Sigmoid colon (tissue), 7 donors: ENCODE results near the gene COPB1. TPM values are rescaled to one million over a fixed set of nuclear protein-coding genes. Genes with fewer than 3 reads are reported as not detected.

Experiments
- DNase-seq: peaks from one replicate; pipeline ENCODE4 v3.0.0-alpha.2; 2019
- H3K27ac ChIP-seq, 4 donors: fragments of 200-600 bp; sonication (generic); one replicate each; pipeline ENCODE4 v1.5.1; 2016 to 2019; ENCODE audit warnings: mild to moderate bottlenecking in 1 of 4
- H3K27me3 ChIP-seq, 3 donors: fragments of 200-600 bp; sonication (generic); one replicate each; pipeline ENCODE4 v1.5.1; 2019; ENCODE audit warnings: mild to moderate bottlenecking in 1 of 3
- H3K36me3 ChIP-seq, 4 donors: fragments of 200-600 bp; sonication (generic); one replicate each; pipeline ENCODE4 v1.5.1; 2016 to 2019
- H3K4me1 ChIP-seq, 4 donors: fragments of 200-600 bp; sonication (generic); one replicate each; pipeline ENCODE4 v1.5.1; 2017 to 2019
- H3K4me3 ChIP-seq, 4 donors: fragments of 200-600 bp; sonication (generic); one replicate each; pipeline ENCODE4 v1.5.1; 2017 to 2019; ENCODE audit warnings: mild to moderate bottlenecking in 2 of 4, moderate library complexity in 1 of 4
- H3K9me3 ChIP-seq, 4 donors: fragments of 200-600 bp in 3 of 4; sonication (generic) in 3 of 4; one replicate each; pipeline versions ENCODE4 v1.5.1 to v1.6.1; 2013 to 2019
- CTCF ChIP-seq, 4 experiments: fragments of 450-650 bp in 3 of 4; fragments of 200-600 bp in 1 of 4; IDR thresholded peaks; one replicate each; pipeline ENCODE4 v1.5.1; 2016 to 2019; ENCODE audit warnings: antibody characterized with exemption in 4 of 4, mild to moderate bottlenecking in 3 of 4, moderate library complexity in 2 of 4
- EP300 ChIP-seq, 4 donors: sonication (generic); formaldehyde crosslinking; IDR thresholded peaks; one replicate each; pipeline ENCODE4 v1.6.1; 2017; ENCODE audit warnings: antibody characterized with exemption in 4 of 4
- POLR2A ChIP-seq, 2 donors: fragments of 450-650 bp; IDR thresholded peaks; one replicate each; pipeline ENCODE4 v1.6.1; 2016; ENCODE audit warnings: antibody characterized with exemption in 2 of 2, mild to moderate bottlenecking in 2 of 2, moderate library complexity in 2 of 2
- POLR2AphosphoS5 ChIP-seq, 4 donors: sonication (generic); formaldehyde crosslinking; IDR thresholded peaks; one replicate each; pipeline ENCODE4 v1.6.1; 2017; ENCODE audit warnings: antibody characterized with exemption in 4 of 4
- WGBS, 2 donors: extraction: QIAGEN DNeasy Blood & Tissue Kit; methylation state at CpG; one replicate each; pipeline ENCODE4 v1.1.7; 2013; 5-methylcytosine and 5-hydroxymethylcytosine counted together
- intact Hi-C: fragments of 100-400 bp; cut with DNase I; formaldehyde crosslinking; loops from one replicate; pipeline ENCODE4 v1.15.1; 2023
- polyA plus RNA-seq, 3 donors: library from polyadenylated mRNA; stranded (reverse); fragments of 200-250 nt; gene quantifications; one replicate each; pipeline ENCODE4 v1.2.3, GENCODE V29; 2013
- total RNA-seq, 4 donors: library from RNA; depleted of rRNA; stranded (reverse); fragments of >200 nt; gene quantifications; one replicate each; pipeline ENCODE4 v1.1.0, GENCODE V29; 2016
- donor health status: healthy with polysubstance abuse.
- donor health status: Bipolar disorder and iron deficiency.
- donor health status: healthy.

COPB1 gene
- total and polyA plus RNA-seq, 7 donors, result 54.6 to 103 (median 70.2) TPM

- Histone ChIP-seq H3K27me3 (no peaks in the 10 kb centered on the region), H3K36me3 (peaks cover 0 to 10% (median 0%) of the 10 kb centered on the region in 4 donors), H3K4me3 (no peak overlapping the region), H3K9me3 (no peaks in the 10 kb centered on the region), H3K27ac (no peak overlapping the region), H3K4me1 (no peaks in the 10 kb centered on the region)
- TF ChIP-seq CTCF (IDR thresholded peaks at IDR 0.05) (no peak), POLR2A (IDR thresholded peaks at IDR 0.05) (no peak), EP300 (IDR thresholded peaks at IDR 0.05) (no peak), POLR2AphosphoS5 (IDR thresholded peaks at IDR 0.05) (no peak)
- DNase-seq, result no peak
- intact Hi-C loops, result no loop called here
Measured at GRCh38 chr11:14446701-14447169, 52.9 kb downstream of the COPB1 start.

- Histone ChIP-seq H3K27me3 (no peaks in the 10 kb centered on the region), H3K36me3 (peaks cover 0 to 1% (median 0%) of the 10 kb centered on the region in 4 donors), H3K4me1 (no peaks in the 10 kb centered on the region), H3K4me3 (no peak overlapping the region), H3K9me3 (no peaks in the 10 kb centered on the region), H3K27ac (no peak overlapping the region)
- WGBS, 2 donors, result 88 to 90% methylated on average over 2 of the region's 2 CpGs
- DNase-seq, result no peak
- intact Hi-C loops, result no loop called here
- no peak for TF ChIP-seq EP300 (IDR thresholded peaks at IDR 0.05)
- no peak for TF ChIP-seq POLR2AphosphoS5 (IDR thresholded peaks at IDR 0.05)
- no peak for TF ChIP-seq POLR2A (IDR thresholded peaks at IDR 0.05)
- TF ChIP-seq CTCF (IDR thresholded peaks at IDR 0.05), result no peak
Measured at GRCh38 chr11:14445542-14446530, 53.8 kb downstream of the COPB1 start.

GRCh38 chr11:14444441-14445189, 55.0 kb downstream of the COPB1 start:
- WGBS, 2 donors, result 91 to 93% methylated on average over 8 of the region's 8 CpGs
- intact Hi-C loops, result no loop called here
- no peak for DNase-seq
- Histone ChIP-seq H3K9me3 (no peaks in the 10 kb centered on the region), H3K27ac (no peak overlapping the region), H3K36me3 (no peaks in the 10 kb centered on the region), H3K4me1 (no peaks in the 10 kb centered on the region), H3K27me3 (no peaks in the 10 kb centered on the region), H3K4me3 (no peak overlapping the region)
- TF ChIP-seq POLR2A (IDR thresholded peaks at IDR 0.05) (no peak), CTCF (IDR thresholded peaks at IDR 0.05) (no peak), EP300 (IDR thresholded peaks at IDR 0.05) (no peak), POLR2AphosphoS5 (IDR thresholded peaks at IDR 0.05) (no peak)

GRCh38 chr11:14443638-14444037, 56.0 kb downstream of the COPB1 start:
- TF ChIP-seq CTCF (IDR thresholded peaks at IDR 0.05) (no peak), EP300 (IDR thresholded peaks at IDR 0.05) (no peak), POLR2A (IDR thresholded peaks at IDR 0.05) (no peak), POLR2AphosphoS5 (IDR thresholded peaks at IDR 0.05) (no peak)
- Histone ChIP-seq H3K27me3 (no peaks in the 10 kb centered on the region), H3K4me3 (no peak overlapping the region), H3K27ac (no peak overlapping the region), H3K4me1 (no peaks in the 10 kb centered on the region), H3K36me3 (no peaks in the 10 kb centered on the region), H3K9me3 (no peaks in the 10 kb centered on the region)
- no peak for DNase-seq
- 23 to 69% methylated on average over 1 of the region's 1 CpG for WGBS, 2 donors
- intact Hi-C loops, result no loop called here
